MV-4-11 (cell line): ENCODE data around the gene SUPT6H.

Source experiments
- DNase-seq: peaks from one replicate; lab custom pipeline; 2025; lab: John Stamatoyannopoulos, UW

SUPT6H gene

GRCh38 chr17:28751600-28752366 is 89.8 kb downstream of the SUPT6H start:
- no peak for DNase-seq
